ENCODE measurements around the gene CNTNAP1.

CNTNAP1 gene

GRCh38 chr17:42692489-42692888 lies 10.2 kb downstream of the CNTNAP1 start:
- Histone ChIP-seq H3K36me3 (ENCODE audit: control insufficient read depth, insufficient read depth, low read length) (peaks cover 3% of the 10 kb centered on the region), H3K9me3 (ENCODE audit: control insufficient read depth, insufficient read depth, low read length) (no peaks in the 10 kb centered on the region), H3K4me1 (ENCODE audit: control insufficient read depth, insufficient read depth, low read length) (no peaks in the 10 kb centered on the region), H3K4me3 (ENCODE audit: low read depth, low read length) (no peak overlapping the region), H3K27me3 (ENCODE audit: control insufficient read depth, insufficient read depth, low read length) (no peaks in the 10 kb centered on the region), H3K9ac (ENCODE audit: low read depth, low read length) (no peak overlapping the region)

- Histone ChIP-seq H3K9me3 (ENCODE audit: control insufficient read depth, insufficient read depth, low read length) (no peaks in the 10 kb centered on the region), H3K4me1 (ENCODE audit: control insufficient read depth, insufficient read depth, low read length) (peaks cover 5% of the 10 kb centered on the region), H3K4me3 (ENCODE audit: low read depth, low read length) (no peak overlapping the region), H3K27me3 (ENCODE audit: control insufficient read depth, insufficient read depth, low read length) (no peaks in the 10 kb centered on the region), H3K9ac (ENCODE audit: low read depth, low read length) (no peak overlapping the region), H3K36me3 (ENCODE audit: control insufficient read depth, insufficient read depth, low read length) (peaks cover 3% of the 10 kb centered on the region)
Observed at GRCh38 chr17:42694524-42694923, 12.2 kb downstream of the CNTNAP1 start.

GRCh38 chr17:42695500-42695899 lies 13.2 kb downstream of the CNTNAP1 start:
- peaks cover 3% of the 10 kb centered on the region for H3K36me3 ChIP-seq (ENCODE audit: control insufficient read depth, insufficient read depth, low read length)
- no peaks in the 10 kb centered on the region for H3K9me3 ChIP-seq (ENCODE audit: control insufficient read depth, insufficient read depth, low read length)
- H3K9ac ChIP-seq (ENCODE audit: low read depth, low read length), result no peak overlapping the region
- H3K4me1 ChIP-seq (ENCODE audit: control insufficient read depth, insufficient read depth, low read length), result peaks cover 5% of the 10 kb centered on the region
- H3K27me3 ChIP-seq (ENCODE audit: control insufficient read depth, insufficient read depth, low read length), result no peaks in the 10 kb centered on the region
- no peak overlapping the region for H3K4me3 ChIP-seq (ENCODE audit: low read depth, low read length)

- Histone ChIP-seq H3K9ac (ENCODE audit: low read depth, low read length) (no peak overlapping the region), H3K4me1 (ENCODE audit: control insufficient read depth, insufficient read depth, low read length) (peaks cover 5% of the 10 kb centered on the region), H3K9me3 (ENCODE audit: control insufficient read depth, insufficient read depth, low read length) (no peaks in the 10 kb centered on the region), H3K36me3 (ENCODE audit: control insufficient read depth, insufficient read depth, low read length) (peaks cover 7% of the 10 kb centered on the region), H3K27me3 (ENCODE audit: control insufficient read depth, insufficient read depth, low read length) (no peaks in the 10 kb centered on the region), H3K4me3 (ENCODE audit: low read depth, low read length) (no peak overlapping the region)
Observed at GRCh38 chr17:42697108-42697811, 14.9 kb downstream of the CNTNAP1 start.

GRCh38 chr17:42698736-42699414 lies 16.5 kb downstream of the CNTNAP1 start:
- no peaks in the 10 kb centered on the region for H3K9me3 ChIP-seq (ENCODE audit: control insufficient read depth, insufficient read depth, low read length)
- peaks cover 5% of the 10 kb centered on the region for H3K4me1 ChIP-seq (ENCODE audit: control insufficient read depth, insufficient read depth, low read length)
- H3K27me3 ChIP-seq (ENCODE audit: control insufficient read depth, insufficient read depth, low read length), result no peaks in the 10 kb centered on the region
- H3K4me3 ChIP-seq (ENCODE audit: low read depth, low read length), result no peak overlapping the region
- peaks cover 7% of the 10 kb centered on the region for H3K36me3 ChIP-seq (ENCODE audit: control insufficient read depth, insufficient read depth, low read length)
- no peak overlapping the region for H3K9ac ChIP-seq (ENCODE audit: low read depth, low read length)

GRCh38 chr17:42699415-42699740 lies 17.0 kb downstream of the CNTNAP1 start:
- H3K4me3 ChIP-seq (ENCODE audit: low read depth, low read length), result no peak overlapping the region
- no peaks in the 10 kb centered on the region for H3K9me3 ChIP-seq (ENCODE audit: control insufficient read depth, insufficient read depth, low read length)
- H3K36me3 ChIP-seq (ENCODE audit: control insufficient read depth, insufficient read depth, low read length), result peaks cover 10% of the 10 kb centered on the region
- no peaks in the 10 kb centered on the region for H3K27me3 ChIP-seq (ENCODE audit: control insufficient read depth, insufficient read depth, low read length)
- H3K4me1 ChIP-seq (ENCODE audit: control insufficient read depth, insufficient read depth, low read length), result peaks cover 5% of the 10 kb centered on the region
- no peak overlapping the region for H3K9ac ChIP-seq (ENCODE audit: low read depth, low read length)

GRCh38 chr17:42700586-42701289 lies 18.4 kb downstream of the CNTNAP1 start:
- Histone ChIP-seq H3K9ac (ENCODE audit: low read depth, low read length) (no peak overlapping the region), H3K4me3 (ENCODE audit: low read depth, low read length) (no peak overlapping the region), H3K4me1 (ENCODE audit: control insufficient read depth, insufficient read depth, low read length) (peaks cover 5% of the 10 kb centered on the region), H3K36me3 (ENCODE audit: control insufficient read depth, insufficient read depth, low read length) (peaks cover 14% of the 10 kb centered on the region), H3K9me3 (ENCODE audit: control insufficient read depth, insufficient read depth, low read length) (no peaks in the 10 kb centered on the region), H3K27me3 (ENCODE audit: control insufficient read depth, insufficient read depth, low read length) (no peaks in the 10 kb centered on the region)

GRCh38 chr17:42702446-42702845 lies 20.1 kb downstream of the CNTNAP1 start:
- Histone ChIP-seq H3K36me3 (ENCODE audit: control insufficient read depth, insufficient read depth, low read length) (peaks cover 15% of the 10 kb centered on the region), H3K9ac (ENCODE audit: low read depth, low read length) (no peak overlapping the region), H3K9me3 (ENCODE audit: control insufficient read depth, insufficient read depth, low read length) (no peaks in the 10 kb centered on the region), H3K4me3 (ENCODE audit: low read depth, low read length) (no peak overlapping the region), H3K4me1 (ENCODE audit: control insufficient read depth, insufficient read depth, low read length) (peaks cover 5% of the 10 kb centered on the region), H3K27me3 (ENCODE audit: control insufficient read depth, insufficient read depth, low read length) (no peaks in the 10 kb centered on the region)

GRCh38 chr17:42704490-42704836 lies 22.1 kb downstream of the CNTNAP1 start:
- no peak overlapping the region for H3K4me3 ChIP-seq (ENCODE audit: low read depth, low read length)
- H3K4me1 ChIP-seq (ENCODE audit: control insufficient read depth, insufficient read depth, low read length), result peaks cover under 1% of the 10 kb centered on the region
- H3K9me3 ChIP-seq (ENCODE audit: control insufficient read depth, insufficient read depth, low read length), result no peaks in the 10 kb centered on the region
- H3K9ac ChIP-seq (ENCODE audit: low read depth, low read length), result no peak overlapping the region
- peaks cover 18% of the 10 kb centered on the region for H3K36me3 ChIP-seq (ENCODE audit: control insufficient read depth, insufficient read depth, low read length)
- H3K27me3 ChIP-seq (ENCODE audit: control insufficient read depth, insufficient read depth, low read length), result no peaks in the 10 kb centered on the region

GRCh38 chr17:42704837-42705494 lies 22.6 kb downstream of the CNTNAP1 start:
- H3K9ac ChIP-seq (ENCODE audit: low read depth, low read length), result no peak overlapping the region
- H3K4me1 ChIP-seq (ENCODE audit: control insufficient read depth, insufficient read depth, low read length), result no peaks in the 10 kb centered on the region
- H3K36me3 ChIP-seq (ENCODE audit: control insufficient read depth, insufficient read depth, low read length), result peaks cover 18% of the 10 kb centered on the region
- H3K4me3 ChIP-seq (ENCODE audit: low read depth, low read length), result no peak overlapping the region
- H3K27me3 ChIP-seq (ENCODE audit: control insufficient read depth, insufficient read depth, low read length), result no peaks in the 10 kb centered on the region
- no peaks in the 10 kb centered on the region for H3K9me3 ChIP-seq (ENCODE audit: control insufficient read depth, insufficient read depth, low read length)

GRCh38 chr17:42706732-42707131 lies 24.4 kb downstream of the CNTNAP1 start:
- Histone ChIP-seq H3K27me3 (ENCODE audit: control insufficient read depth, insufficient read depth, low read length) (no peaks in the 10 kb centered on the region), H3K9ac (ENCODE audit: low read depth, low read length) (no peak overlapping the region), H3K4me3 (ENCODE audit: low read depth, low read length) (no peak overlapping the region), H3K36me3 (ENCODE audit: control insufficient read depth, insufficient read depth, low read length) (peaks cover 17% of the 10 kb centered on the region), H3K4me1 (ENCODE audit: control insufficient read depth, insufficient read depth, low read length) (no peaks in the 10 kb centered on the region), H3K9me3 (ENCODE audit: control insufficient read depth, insufficient read depth, low read length) (no peaks in the 10 kb centered on the region)

Measured in iPS-15b (cell line).